Stimulated activated CD4-positive, alpha-beta T cell treated with anti-CD3 and anti-CD28 coated beads, Interleukin-2, amount 100 ng/mL, for 4 hours (primary cell): ENCODE data around the gene MTRFR.
"Not testable (repeated sequence)": the region's sequence is repeated elsewhere in the genome, so short reads cannot be mapped to it uniquely, and the experiment has no call there.

Source experiments
- DNase-seq: peaks from one replicate; pipeline ENCODE4 v3.0.0-alpha.2; 2020; ENCODE audit warnings: low read depth

MTRFR gene

GRCh38 chr12:123232807-123233504 is at the start of gene MTRFR, which contains the start of gene MPHOSPH9:
Gene MTRFR (plus strand): TSS chr12:123233436. CDS start chr12:123253675, 20,239 bp downstream.
Gene MPHOSPH9 (minus strand): TSS chr12:123233141. CDS start chr12:123230364, 2,777 bp downstream.
- peak; percentile 98 for DNase-seq

- DNase-seq = no peak
These were observed 45.6 kb upstream of the MTRFR start for GRCh38 chr12:123187637-123188036.

- DNase-seq = no peak
These were observed 33.3 kb upstream of the MTRFR start for GRCh38 chr12:123199936-123200335.

- no peak for DNase-seq
These were observed 32.8 kb upstream of the MTRFR start for GRCh38 chr12:123200414-123200813.

- not testable (repeated sequence) for DNase-seq
These were observed 26.4 kb upstream of the MTRFR start for GRCh38 chr12:123206794-123207193.

- not testable (repeated sequence) for DNase-seq
These were observed 25.4 kb upstream of the MTRFR start for GRCh38 chr12:123207815-123208214.

GRCh38 chr12:123223241-123223668 is 10.0 kb upstream of the MTRFR start:
- DNase-seq = peak; percentile 28

GRCh38 chr12:123225443-123225842 is 7.8 kb upstream of the MTRFR start:
- no peak for DNase-seq

- DNase-seq = no peak
These were observed 5.5 kb upstream of the MTRFR start for GRCh38 chr12:123227581-123228258.

GRCh38 chr12:123229051-123229450 is 4.2 kb upstream of the MTRFR start:
- no peak for DNase-seq

- no peak for DNase-seq
These were observed 1.3 kb upstream of the MTRFR start for GRCh38 chr12:123231931-123232330.

- DNase-seq = no peak
These were observed 797 bp upstream of the MTRFR start for GRCh38 chr12:123232472-123232806.

GRCh38 chr12:123233505-123234308 is 471 bp downstream of the MTRFR start:
- DNase-seq = no peak

GRCh38 chr12:123237646-123238329 is 4.6 kb downstream of the MTRFR start:
- DNase-seq = peak; percentile 62

GRCh38 chr12:123238330-123238682 is 5.1 kb downstream of the MTRFR start:
- DNase-seq = no peak

- no peak for DNase-seq
These were observed 5.7 kb downstream of the MTRFR start for GRCh38 chr12:123238961-123239360.

GRCh38 chr12:123242116-123242904 is 9.1 kb downstream of the MTRFR start:
- no peak for DNase-seq

- DNase-seq = no peak
These were observed 10.5 kb downstream of the MTRFR start for GRCh38 chr12:123243671-123244262.

- no peak for DNase-seq
These were observed 12.4 kb downstream of the MTRFR start for GRCh38 chr12:123245678-123246077.

- DNase-seq = not testable (repeated sequence)
These were observed 14.9 kb downstream of the MTRFR start for GRCh38 chr12:123248129-123248528.
